Astrocyte (in vitro differentiated cells and primary cell): ENCODE measurements around the gene MROH8. TPM values are rescaled to one million over a fixed set of nuclear protein-coding genes. Genes with fewer than 3 reads are reported as not detected.
A peak's percentile ranks its signal among the peaks of the same experiment; 100 is the strongest.

Experiments
- DNase-seq: peaks from one replicate; pipeline ENCODE4 v3.0.0-alpha.2; 2010; ENCODE audit warnings: low read depth
- FAIRE-seq: peaks from 2 replicates; lab custom pipeline; 2011; peaks lifted over from hg19 to GRCh38; lab: Jason Lieb, UNC
- H2AFZ ChIP-seq: 2 replicates; pipeline ENCODE4 v1.6.0; 2012; ENCODE audit warnings: low read depth, low read length, inconsistent platforms
- H3K27ac ChIP-seq: 2 replicates; pipeline ENCODE4 v1.5.1; 2011; ENCODE audit warnings: low read depth, low read length, inconsistent platforms
- H3K27me3 ChIP-seq: 2 replicates; pipeline ENCODE4 v1.6.0; 2011; ENCODE audit warnings: low read length, inconsistent platforms; ENCODE audit not compliant: insufficient read depth
- H3K36me3 ChIP-seq: 2 replicates; pipeline ENCODE4 v1.5.1; 2011; ENCODE audit warnings: low read length, inconsistent platforms; ENCODE audit not compliant: insufficient read depth
- H3K4me1 ChIP-seq: 2 replicates; pipeline ENCODE4 v1.5.1; 2011; ENCODE audit warnings: low read length, inconsistent platforms; ENCODE audit not compliant: insufficient read depth
- H3K4me2 ChIP-seq: 2 replicates; pipeline ENCODE4 v1.6.0; 2012; ENCODE audit warnings: low read length, inconsistent platforms
- H3K4me3 ChIP-seq: 2 replicates; pipeline ENCODE4 v1.5.1; 2011; ENCODE audit warnings: low read depth, mild to moderate bottlenecking, low read length, inconsistent platforms; ENCODE audit not compliant: insufficient read depth
- H3K79me2 ChIP-seq: 2 replicates; pipeline ENCODE4 v1.6.0; 2012; ENCODE audit warnings: mild to moderate bottlenecking, low read length, inconsistent platforms; ENCODE audit not compliant: insufficient read depth
- H3K9ac ChIP-seq: 2 replicates; pipeline ENCODE4 v1.6.0; 2012; ENCODE audit warnings: mild to moderate bottlenecking, low read length, inconsistent platforms
- H3K9me3 ChIP-seq: 2 replicates; pipeline ENCODE4 v1.5.1; 2012; ENCODE audit warnings: low read depth, mild to moderate bottlenecking, low read length, inconsistent platforms; ENCODE audit not compliant: insufficient read depth
- H4K20me1 ChIP-seq: 2 replicates; pipeline ENCODE4 v1.6.0; 2012; ENCODE audit warnings: low read length, inconsistent platforms; ENCODE audit not compliant: insufficient read depth
- H3K27ac Mint-ChIP-seq: one replicate; pipeline ENCODE4 v1.8.0; 2021; ENCODE audit warnings: mild to moderate bottlenecking, mixed read lengths; ENCODE audit not compliant: unreplicated experiment
- H3K27me3 Mint-ChIP-seq: one replicate; pipeline ENCODE4 v1.8.0; 2021; ENCODE audit warnings: low read depth, mixed read lengths; ENCODE audit not compliant: unreplicated experiment
- H3K36me3 Mint-ChIP-seq: one replicate; pipeline ENCODE4 v1.8.0; 2021; ENCODE audit warnings: low read depth, mixed read lengths; ENCODE audit not compliant: unreplicated experiment
- H3K4me1 Mint-ChIP-seq: one replicate; pipeline ENCODE4 v1.8.0; 2021; ENCODE audit warnings: low read depth, mixed read lengths; ENCODE audit not compliant: unreplicated experiment
- H3K4me3 Mint-ChIP-seq: one replicate; pipeline ENCODE4 v1.8.0; 2021; ENCODE audit warnings: mild to moderate bottlenecking, moderate library complexity, mixed read lengths; ENCODE audit not compliant: unreplicated experiment
- H3K9me3 Mint-ChIP-seq: one replicate; pipeline ENCODE4 v1.8.0; 2021; ENCODE audit warnings: mild to moderate bottlenecking, mixed read lengths; ENCODE audit not compliant: unreplicated experiment
- CTCF ChIP-seq: IDR thresholded peaks from 2 replicates; pipeline ENCODE4 v1.5.1; 2011; ENCODE audit warnings: low read depth, mild to moderate bottlenecking, inconsistent platforms, low read length, moderate library complexity; ENCODE audit not compliant: insufficient read depth
- EZH2 ChIP-seq: IDR thresholded peaks from 2 replicates; pipeline ENCODE4 v1.6.1; 2012; ENCODE audit warnings: mild to moderate bottlenecking, low read length, inconsistent platforms; ENCODE audit not compliant: insufficient read depth
- total RNA-seq: library from RNA; stranded (reverse); gene quantifications from 2 replicates; pipeline ENCODE4 v1.2.1, GENCODE V29; 2021

MROH8 gene
- total RNA-seq, 1 donor from 2014 or later: 1.3 TPM

GRCh38 chr20:37223053-37223452 is 43.7 kb upstream of the MROH8 start:
- peaks cover 49% of the 10 kb centered on the region for H3K36me3 ChIP-seq
- peak; percentile 89 for DNase-seq
- H3K27ac ChIP-seq: peak overlapping the region; percentile 32
- H3K9me3 Mint-ChIP-seq: no peaks in the 10 kb centered on the region
- TF ChIP-seq EZH2: no peak
- TF ChIP-seq CTCF: no peak
- H4K20me1 ChIP-seq: peaks cover 39% of the 10 kb centered on the region
- H3K4me1 ChIP-seq: peaks cover 4% of the 10 kb centered on the region
- peak overlapping the region; percentile 91 for H3K27ac Mint-ChIP-seq
- peak; percentile 39 for FAIRE-seq
- no peak overlapping the region for H3K4me3 Mint-ChIP-seq
- H3K27me3 Mint-ChIP-seq: no peaks in the 10 kb centered on the region
- peaks cover 13% of the 10 kb centered on the region for H3K36me3 Mint-ChIP-seq
- H3K4me1 Mint-ChIP-seq: peaks cover 10% of the 10 kb centered on the region
- H3K9me3 ChIP-seq: no peaks in the 10 kb centered on the region
- H3K4me2 ChIP-seq: peak overlapping the region; percentile 38
- H3K79me2 ChIP-seq: peaks cover 5% of the 10 kb centered on the region
- no peaks in the 10 kb centered on the region for H3K27me3 ChIP-seq
- H2AFZ ChIP-seq: no peak overlapping the region
- H3K9ac ChIP-seq: no peak overlapping the region
- H3K4me3 ChIP-seq: no peak overlapping the region

- H3K27ac ChIP-seq: no peak overlapping the region
- H3K27me3 ChIP-seq: no peaks in the 10 kb centered on the region
- no peak overlapping the region for H3K4me3 ChIP-seq
- no peak overlapping the region for H3K4me3 Mint-ChIP-seq
- H3K27ac Mint-ChIP-seq: no peak overlapping the region
- TF ChIP-seq CTCF (no peak), EZH2 (no peak)
- H4K20me1 ChIP-seq: peaks cover 36% of the 10 kb centered on the region
- no peak overlapping the region for H3K9ac ChIP-seq
- H3K4me1 ChIP-seq: peaks cover 4% of the 10 kb centered on the region
- peaks cover 9% of the 10 kb centered on the region for H3K36me3 Mint-ChIP-seq
- no peaks in the 10 kb centered on the region for H3K27me3 Mint-ChIP-seq
- peaks cover 5% of the 10 kb centered on the region for H3K79me2 ChIP-seq
- no peaks in the 10 kb centered on the region for H3K9me3 ChIP-seq
- no peaks in the 10 kb centered on the region for H3K9me3 Mint-ChIP-seq
- peaks cover 40% of the 10 kb centered on the region for H3K36me3 ChIP-seq
- FAIRE-seq: no peak
- DNase-seq: no peak
- no peak overlapping the region for H2AFZ ChIP-seq
- H3K4me1 Mint-ChIP-seq: peaks cover 10% of the 10 kb centered on the region
- H3K4me2 ChIP-seq: no peak overlapping the region
Measured at GRCh38 chr20:37222086-37222485, 42.7 kb upstream of the MROH8 start.

- H3K36me3 ChIP-seq: peaks cover 36% of the 10 kb centered on the region
- no peak overlapping the region for H3K27ac Mint-ChIP-seq
Measured at GRCh38 chr20:37220731-37221130, 41.4 kb upstream of the MROH8 start.

More at GRCh38 chr20:37220731-37221130, 41.4 kb upstream of the MROH8 start:
- no peak overlapping the region for H2AFZ ChIP-seq
- H3K9ac ChIP-seq: no peak overlapping the region
- no peak overlapping the region for H3K4me3 Mint-ChIP-seq
- no peak for FAIRE-seq
- H3K4me1 Mint-ChIP-seq: peaks cover 10% of the 10 kb centered on the region
- H3K27me3 ChIP-seq: no peaks in the 10 kb centered on the region
- DNase-seq: no peak
- peaks cover 9% of the 10 kb centered on the region for H3K36me3 Mint-ChIP-seq
- no peak overlapping the region for H3K4me2 ChIP-seq
- no peak for TF ChIP-seq EZH2
- TF ChIP-seq CTCF: no peak
- no peaks in the 10 kb centered on the region for H3K9me3 ChIP-seq
- no peaks in the 10 kb centered on the region for H3K9me3 Mint-ChIP-seq
- H3K27me3 Mint-ChIP-seq: no peaks in the 10 kb centered on the region
- H3K4me3 ChIP-seq: no peak overlapping the region
- H3K27ac ChIP-seq: no peak overlapping the region
- peaks cover 31% of the 10 kb centered on the region for H4K20me1 ChIP-seq
- peaks cover 5% of the 10 kb centered on the region for H3K79me2 ChIP-seq
- peaks cover 4% of the 10 kb centered on the region for H3K4me1 ChIP-seq
